T follicular helper cell (primary cell): ENCODE measurements around the gene SRP14.
"Not testable (repeated sequence)": the region's sequence is repeated elsewhere in the genome, so short reads cannot be mapped to it uniquely, and the experiment has no call there.

ENCODE experiments used
- DNase-seq: peaks from one replicate; pipeline ENCODE4 v3.0.0-alpha.2; 2020; ENCODE audit warnings: low read depth

SRP14 gene

DNA sequence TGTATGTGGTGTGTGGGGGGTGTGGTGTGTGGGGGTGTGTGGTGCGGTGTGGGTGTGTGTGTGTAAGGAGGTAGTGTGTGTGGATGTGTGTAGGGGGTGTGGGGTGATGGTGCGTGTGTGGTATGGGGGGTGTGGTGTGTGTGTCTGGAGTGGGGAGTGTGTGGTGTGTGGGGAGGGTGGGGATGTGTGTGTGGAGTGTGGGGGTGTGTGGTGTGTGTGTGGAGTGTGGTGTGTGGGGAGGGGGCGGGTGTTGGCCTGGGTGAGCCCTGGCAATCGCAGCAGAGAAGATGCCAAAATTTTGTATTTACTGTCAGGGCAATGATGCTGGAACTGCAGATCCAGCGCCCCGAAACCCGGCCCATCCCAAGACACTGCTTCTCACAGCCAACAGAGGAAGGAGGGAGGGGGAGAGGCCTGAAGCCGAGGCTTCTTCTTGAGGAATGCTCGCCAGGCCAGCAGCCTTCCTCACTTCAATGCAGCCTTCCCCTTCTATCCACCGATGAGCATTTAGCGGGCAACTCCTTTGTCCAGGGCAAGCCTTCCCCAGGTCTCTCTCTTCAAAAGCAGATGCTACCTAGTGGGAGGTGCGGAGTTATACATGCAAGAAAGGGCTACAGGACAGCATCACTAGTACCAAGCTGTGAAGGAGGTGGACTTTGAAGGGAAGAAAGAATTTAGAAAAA is 11.9 kb upstream of the SRP14 start:
- no peak for DNase-seq

- DNase-seq = no peak
Observed at GRCh38 chr15:40048926-40049475, 10.0 kb upstream of the SRP14 start.

- DNase-seq = no peak
Observed at GRCh38 chr15:40048211-40048792, 9.3 kb upstream of the SRP14 start.

DNA sequence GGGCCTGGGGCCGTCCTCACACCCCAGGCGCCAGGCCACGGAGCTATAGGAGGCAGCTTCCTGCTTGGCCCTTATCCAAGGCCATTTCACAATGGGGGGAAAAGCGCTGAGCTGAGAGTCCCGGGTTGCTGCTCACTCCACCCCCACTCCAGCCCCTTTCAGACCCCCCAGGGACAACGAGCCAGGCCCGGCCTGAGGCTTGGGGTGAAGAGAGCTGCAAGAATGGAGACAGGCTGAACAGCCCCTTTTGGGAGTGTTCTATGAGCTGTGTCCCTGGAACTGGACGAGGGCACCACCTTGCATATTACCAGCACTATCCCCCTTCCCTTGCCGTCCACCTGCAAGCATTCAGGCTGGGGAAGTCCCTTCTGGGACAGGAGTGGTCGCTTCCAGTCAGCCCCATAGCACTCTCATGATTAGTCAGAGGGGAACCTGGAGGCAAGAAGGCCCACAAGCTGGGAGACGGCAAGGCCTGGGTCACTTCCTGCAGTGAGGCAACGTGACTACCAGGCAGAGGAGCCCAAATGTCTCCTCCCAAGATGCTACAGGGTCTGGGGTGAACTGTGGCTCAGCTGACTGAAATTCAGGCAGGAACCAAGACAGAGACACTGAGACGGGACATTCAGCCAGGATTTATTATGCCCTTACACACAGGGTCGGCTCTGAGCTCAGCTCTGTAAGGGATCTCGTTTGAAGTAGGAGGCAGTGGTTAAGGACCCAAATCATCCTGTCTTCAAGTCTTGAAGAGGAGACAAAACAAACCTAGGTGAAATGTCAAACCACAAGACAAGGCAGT is 8.6 kb upstream of the SRP14 start:
- peak; percentile 22 for DNase-seq

GRCh38 chr15:40046721-40047414 is 7.9 kb upstream of the SRP14 start:
- DNase-seq = no peak

DNA sequence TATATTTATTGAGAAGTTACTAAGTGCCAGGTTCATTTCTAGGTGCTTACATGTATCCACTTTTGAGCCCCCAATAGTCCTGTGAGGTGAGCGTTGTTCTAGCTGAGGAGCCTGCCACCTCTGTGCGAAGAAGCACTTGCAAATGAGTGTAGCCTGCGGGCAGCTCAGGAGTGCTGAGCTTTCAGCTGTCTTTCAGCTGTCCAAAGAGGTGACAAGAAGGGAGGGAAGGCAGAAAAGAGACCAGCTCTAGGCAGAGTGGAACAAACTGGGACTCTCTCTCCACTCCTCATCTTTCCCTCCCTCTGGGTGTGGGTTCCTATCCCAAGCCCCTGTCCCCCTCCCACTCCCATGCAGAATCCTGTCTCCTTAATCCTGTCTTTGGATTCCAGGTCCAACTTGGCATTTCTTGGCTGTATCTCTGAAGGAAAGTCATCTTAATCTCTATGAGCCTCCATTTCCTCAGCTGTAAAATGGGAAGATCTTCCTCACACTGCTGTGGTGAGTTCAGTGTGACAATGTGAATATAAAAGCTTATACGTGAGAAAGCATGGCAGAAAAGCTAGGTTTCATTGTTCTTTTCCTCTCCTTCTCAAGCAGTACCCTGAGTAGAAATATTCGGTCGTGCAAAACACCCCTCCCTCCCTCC is 6.7 kb upstream of the SRP14 start:
- no peak for DNase-seq

DNA sequence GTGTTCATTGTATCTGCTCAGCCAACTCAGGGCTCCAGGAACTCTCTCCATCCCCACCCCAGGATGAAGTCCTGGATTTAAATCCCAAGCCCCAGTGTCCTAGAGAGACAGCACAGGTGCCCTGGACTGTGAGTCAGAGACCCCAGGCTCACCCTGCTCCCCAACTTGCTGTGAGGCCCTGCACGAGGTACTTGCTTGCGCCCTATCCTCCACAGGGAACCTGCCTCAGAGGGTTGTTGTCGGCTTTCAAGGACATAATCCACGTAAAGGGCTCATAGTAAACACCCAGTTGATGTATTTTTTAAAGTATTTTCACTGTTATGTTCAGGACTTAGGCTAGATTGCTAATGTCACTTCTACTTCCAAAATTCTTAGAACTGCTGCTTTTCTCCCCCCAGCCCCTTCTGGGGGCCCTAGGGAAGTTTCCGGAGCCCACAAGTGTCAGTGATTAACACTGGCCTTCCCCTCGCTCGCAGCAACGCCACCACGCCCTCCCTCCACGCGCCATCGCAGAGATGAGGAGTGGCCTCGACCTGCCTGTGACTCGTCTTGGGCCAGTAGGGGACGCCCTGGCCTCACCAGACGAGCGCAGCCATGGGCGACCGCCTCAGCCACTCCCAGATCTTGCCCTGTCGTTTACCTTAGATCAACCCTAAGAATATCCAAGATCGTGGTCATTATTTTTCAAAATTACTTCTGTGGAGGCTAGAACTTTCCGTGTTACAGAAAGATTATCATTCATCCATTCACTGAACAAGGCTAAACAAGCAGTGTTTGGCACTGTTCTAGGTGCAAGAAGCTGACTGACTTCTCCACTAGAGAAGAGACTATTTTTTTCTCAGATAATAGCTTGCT is 6.0 kb upstream of the SRP14 start:
- DNase-seq = peak; percentile 64

- no peak for DNase-seq
Observed at GRCh38 chr15:40043927-40044716, 5.1 kb upstream of the SRP14 start.

DNA sequence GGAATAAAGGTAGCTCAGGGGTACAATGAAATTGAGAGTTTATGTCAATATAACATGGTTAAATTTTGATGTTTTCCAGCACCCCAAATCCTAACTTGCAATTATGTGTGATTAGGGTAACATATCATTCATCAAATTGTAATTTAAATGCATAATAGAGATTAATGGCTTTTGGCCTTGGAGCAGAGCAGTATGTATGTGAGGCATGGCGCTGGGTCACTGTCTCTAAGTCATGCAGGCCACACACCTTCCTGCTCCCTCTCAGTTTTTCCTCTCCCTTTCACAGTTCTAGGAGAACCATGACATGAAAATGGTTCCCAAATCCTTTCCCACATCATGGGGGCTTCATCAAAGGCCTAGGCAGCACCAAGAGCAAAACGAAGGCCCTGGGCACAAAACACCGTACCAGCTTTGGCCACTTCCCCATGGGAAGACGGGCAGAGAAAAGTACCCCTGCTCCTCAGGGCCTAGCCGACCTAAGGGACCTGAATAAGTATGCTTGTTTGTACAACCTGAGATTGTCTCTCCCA is 3.9 kb upstream of the SRP14 start:
- no peak for DNase-seq

GRCh38 chr15:40040770-40041169 is 1.8 kb upstream of the SRP14 start:
- DNase-seq = no peak

GRCh38 chr15:40040293-40040635 is 1.3 kb upstream of the SRP14 start:
- no peak for DNase-seq

GRCh38 chr15:40038275-40038637 is 725 bp downstream of the SRP14 start:
- no peak for DNase-seq

GRCh38 chr15:40037721-40038120 is 1.3 kb downstream of the SRP14 start:
- DNase-seq = no peak

- not testable (repeated sequence) for DNase-seq
Observed at GRCh38 chr15:40035182-40035581, 3.8 kb downstream of the SRP14 start.

DNA sequence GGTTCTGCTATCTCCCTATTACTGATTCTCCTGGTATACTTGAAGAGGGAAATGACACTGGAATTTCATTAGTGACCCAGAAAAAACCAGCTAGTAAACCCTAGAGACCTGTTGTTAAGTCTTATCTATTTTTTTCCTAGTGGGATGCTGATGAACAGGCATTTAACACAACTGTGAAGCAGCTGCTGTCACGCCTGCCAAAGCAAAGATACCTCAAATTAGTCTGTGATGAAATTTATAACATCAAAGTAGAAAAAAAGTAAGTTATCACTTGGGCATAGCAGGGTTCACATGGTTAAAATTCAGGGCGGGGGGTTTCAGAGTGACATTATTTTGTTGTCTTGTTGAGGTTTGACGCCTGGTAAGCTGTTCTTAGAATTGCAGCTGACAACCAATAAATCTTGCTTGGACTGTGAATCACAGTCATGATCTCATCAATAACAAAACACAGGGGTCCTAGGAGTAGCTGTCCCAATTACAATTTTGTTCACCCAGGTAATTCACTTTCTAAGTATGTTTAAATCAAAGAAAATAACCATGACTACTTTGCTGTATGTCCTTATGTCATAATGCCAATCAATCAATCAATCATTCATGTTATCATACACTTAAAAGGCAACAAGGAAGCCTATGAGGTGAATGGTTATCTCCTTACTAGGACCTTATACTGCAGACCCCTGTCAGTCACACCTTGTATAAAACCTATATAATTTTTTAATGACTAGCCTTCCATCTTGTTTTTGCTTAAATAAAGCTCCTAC is 4.6 kb downstream of the SRP14 start:
- no peak for DNase-seq

- DNase-seq = no peak
Observed at GRCh38 chr15:40032125-40032839, 6.7 kb downstream of the SRP14 start.

DNA sequence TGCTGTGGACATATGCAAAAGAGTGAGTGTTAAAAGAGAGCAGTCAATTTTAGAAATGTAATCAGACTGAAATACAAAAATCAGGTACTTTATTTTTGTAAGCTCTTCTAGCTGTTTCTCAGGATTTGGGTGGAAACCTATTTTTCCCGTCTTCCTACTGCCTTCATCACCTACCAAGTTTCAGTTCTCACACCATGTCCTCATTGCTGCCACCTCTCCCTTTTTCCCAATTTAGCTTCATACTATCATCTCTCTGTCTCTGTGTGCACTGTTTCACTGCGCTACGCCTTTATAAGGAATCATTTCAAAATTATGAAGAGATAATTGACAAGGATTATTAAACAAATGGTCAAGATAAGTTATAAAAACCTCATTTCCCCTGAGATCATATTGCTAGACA is 7.7 kb downstream of the SRP14 start:
- no peak for DNase-seq
